Liver (tissue), 9 donors: ENCODE results near the gene ULK2. TPM values are rescaled to one million over a fixed set of nuclear protein-coding genes. Genes with fewer than 3 reads are reported as not detected.

Experiments used
- DNase-seq: peaks from one replicate; pipeline ENCODE4 v3.0.0-alpha.2; 2017; ENCODE audit warnings: low spot score
- H3K27ac ChIP-seq, 2 donors: one replicate each; pipeline ENCODE4 v1.7.0; 2013; ENCODE audit warnings: inconsistent platforms in 2 of 2, low read length in 2 of 2, control low read depth in 1 of 2, low read depth in 1 of 2, mild to moderate bottlenecking in 1 of 2
- H3K27me3 ChIP-seq, 4 donors: one replicate each; pipeline versions ENCODE4 v1.6.1 to v1.7.0; 2013; ENCODE audit warnings: low read length in 3 of 4, inconsistent platforms in 1 of 4, mild to moderate bottlenecking in 1 of 4, moderate library complexity in 1 of 4; ENCODE audit not compliant: control insufficient read depth in 4 of 4, insufficient read depth in 4 of 4
- H3K36me3 ChIP-seq, 4 donors: one replicate each; pipeline versions ENCODE4 v1.6.1 to v1.7.0; 2013; ENCODE audit warnings: low read length in 3 of 4, mild to moderate bottlenecking in 3 of 4, low read depth in 1 of 4, moderate library complexity in 1 of 4; ENCODE audit not compliant: control insufficient read depth in 4 of 4, insufficient read depth in 3 of 4
- H3K4me1 ChIP-seq, 4 donors: one replicate each; pipeline versions ENCODE4 v1.6.1 to v1.7.0; 2013; ENCODE audit warnings: low read length in 3 of 4, mild to moderate bottlenecking in 3 of 4, moderate library complexity in 1 of 4; ENCODE audit not compliant: control insufficient read depth in 4 of 4, insufficient read depth in 4 of 4
- H3K4me3 ChIP-seq, 3 donors: one replicate each; pipeline versions ENCODE4 v1.6.1 to v1.7.0; 2013; ENCODE audit warnings: low read length in 3 of 3, control low read depth in 1 of 3, low read depth in 1 of 3, mild to moderate bottlenecking in 1 of 3
- H3K9ac ChIP-seq, 2 donors: one replicate each; pipeline ENCODE4 v1.7.0; 2013; ENCODE audit warnings: low read length in 2 of 2, mild to moderate bottlenecking in 2 of 2, moderate library complexity in 2 of 2, control low read depth in 1 of 2, low read depth in 1 of 2
- H3K9me3 ChIP-seq, 4 donors: one replicate each; pipeline versions ENCODE4 v1.6.1 to v1.7.0; 2013; ENCODE audit warnings: low read length in 3 of 4; ENCODE audit not compliant: control insufficient read depth in 4 of 4
- ATF3 ChIP-seq: IDR thresholded peaks from 2 replicates; pipeline ENCODE4 v1.6.1; 2016; ENCODE audit warnings: antibody characterized with exemption
- FOXA1 ChIP-seq: IDR thresholded peaks from 2 replicates; pipeline ENCODE4 v1.6.1; 2016; ENCODE audit warnings: antibody characterized with exemption
- GABPA ChIP-seq, 2 donors: IDR thresholded peaks in 1 of 2; conservative IDR thresholded peaks in 1 of 2; 2 replicates each; pipeline ENCODE4 v1.6.1; 2016; ENCODE audit warnings: antibody characterized with exemption in 2 of 2, mild to moderate bottlenecking in 1 of 2, moderate library complexity in 1 of 2
- HNF4A ChIP-seq, 2 donors: conservative IDR thresholded peaks; 2 replicates each; pipeline ENCODE4 v1.6.1; 2016; ENCODE audit warnings: antibody characterized with exemption in 2 of 2, mild to moderate bottlenecking in 2 of 2
- JUND ChIP-seq, 2 donors: IDR thresholded peaks; 2 replicates each; pipeline ENCODE4 v1.6.1; 2016; ENCODE audit warnings: antibody characterized with exemption in 2 of 2
- NR2F2 ChIP-seq: IDR thresholded peaks from 2 replicates; pipeline ENCODE4 v1.6.1; 2016; ENCODE audit warnings: antibody characterized with exemption
- RAD21 ChIP-seq, 2 donors: IDR thresholded peaks; 2 replicates each; pipeline ENCODE4 v1.6.1; 2016; ENCODE audit warnings: antibody characterized with exemption in 2 of 2, mild to moderate bottlenecking in 2 of 2
- SP1 ChIP-seq: IDR thresholded peaks from 2 replicates; pipeline ENCODE4 v1.6.1; 2018; ENCODE audit warnings: antibody characterized with exemption, mild to moderate bottlenecking
- TAF1 ChIP-seq: conservative IDR thresholded peaks from 2 replicates; pipeline ENCODE4 v1.6.1; 2016; ENCODE audit warnings: antibody characterized with exemption, mild to moderate bottlenecking
- ZBTB33 ChIP-seq: IDR thresholded peaks from 2 replicates; pipeline ENCODE4 v1.6.1; 2016; ENCODE audit warnings: antibody characterized with exemption
- WGBS: extraction: QIAGEN DNeasy Blood & Tissue Kit; methylation state at CpG from one replicate; pipeline ENCODE4 v1.1.7; 2013; 5-methylcytosine and 5-hydroxymethylcytosine counted together
- polyA plus RNA-seq, 2 donors: library from polyadenylated mRNA; stranded (reverse) in 1 of 2; unstranded in 1 of 2; fragments of 200-250 nt in 1 of 2; fragments of >200 nt in 1 of 2; fragmentation: Nextera tagmentation in 1 of 2; extraction: Ambion mirVana in 1 of 2; gene quantifications; one replicate each; pipeline versions ENCODE4 v1.2.1 to v1.2.3, GENCODE V29; 2013 to 2015
- total RNA-seq, 2 donors: library from RNA; depleted of rRNA; stranded (reverse); fragments of >200 nt; gene quantifications; one replicate each; pipeline ENCODE4 v1.2.3, GENCODE V29; 2014
- TF ChIP-seq, protein P1 (sequence below): IDR thresholded peaks from 2 replicates; pipeline ENCODE4 v1.6.1; 2016; ENCODE audit warnings: antibody characterized with exemption, mild to moderate bottlenecking
- TF ChIP-seq, protein P2 (sequence below): fragments of 150-350 bp; IDR thresholded peaks from 2 replicates; pipeline ENCODE4 v1.5.1; 2017; ENCODE audit warnings: improper control_type of control experiment, low read depth, low read length; ENCODE audit not compliant: missing input control
- donor health status: healthy.
- donor health status: healthy.
- donor health status: healthy.
- donor health status: healthy.
- donor health status: healthy.

Gene ULK2
- total and polyA plus RNA-seq, 4 donors, result 0.89 to 7.9 (median 4.2) TPM

DNA sequence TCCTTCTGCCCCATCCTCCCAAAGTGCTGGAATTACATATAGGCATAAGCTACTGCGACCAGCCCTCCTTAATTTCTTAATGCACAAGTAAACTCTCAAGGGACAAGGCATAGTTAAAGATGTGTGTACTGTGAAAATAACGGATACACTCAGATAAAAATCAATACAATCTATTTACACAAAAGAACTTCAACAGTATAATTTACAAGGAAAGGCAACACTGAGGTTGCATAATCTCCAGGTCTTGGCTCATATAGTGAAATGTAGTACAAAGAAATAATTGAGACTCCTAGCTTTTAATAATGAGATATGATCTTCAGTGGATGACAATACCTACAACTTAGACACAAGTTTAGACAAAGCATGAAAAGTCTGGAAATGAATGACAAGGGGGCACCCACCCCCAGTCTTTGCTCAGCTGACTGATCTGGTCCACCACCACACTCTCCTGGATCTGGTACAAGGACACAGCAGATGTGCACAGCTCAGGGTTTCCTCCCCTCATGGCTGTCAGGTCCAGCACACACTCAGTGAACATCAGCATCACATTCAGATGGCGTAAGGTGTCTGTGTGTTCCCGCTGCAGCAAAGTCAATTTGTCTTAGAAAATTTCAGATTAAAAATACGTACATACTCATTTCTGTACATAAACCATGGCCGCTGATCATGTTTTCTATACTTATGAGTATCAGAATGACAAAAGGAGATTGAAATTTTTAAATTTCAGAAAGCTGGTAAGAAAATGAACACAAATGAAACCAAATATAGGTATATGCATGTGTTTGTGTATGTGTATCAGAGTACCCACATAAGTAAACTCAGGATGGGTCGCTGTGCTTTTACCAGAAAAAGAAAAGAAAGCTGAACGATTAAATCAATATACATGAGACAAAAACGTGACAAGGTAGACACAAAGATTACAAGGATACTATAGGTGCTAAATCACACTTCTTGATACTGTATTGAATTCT lies 86.0 kb downstream of the ULK2 start (continued):
- no peak for TF ChIP-seq ZBTB33
- TF ChIP-seq ATF3, result no peak
- no peak for TF ChIP-seq FOXA1
- no peak for TF ChIP-seq TAF1

DNA sequence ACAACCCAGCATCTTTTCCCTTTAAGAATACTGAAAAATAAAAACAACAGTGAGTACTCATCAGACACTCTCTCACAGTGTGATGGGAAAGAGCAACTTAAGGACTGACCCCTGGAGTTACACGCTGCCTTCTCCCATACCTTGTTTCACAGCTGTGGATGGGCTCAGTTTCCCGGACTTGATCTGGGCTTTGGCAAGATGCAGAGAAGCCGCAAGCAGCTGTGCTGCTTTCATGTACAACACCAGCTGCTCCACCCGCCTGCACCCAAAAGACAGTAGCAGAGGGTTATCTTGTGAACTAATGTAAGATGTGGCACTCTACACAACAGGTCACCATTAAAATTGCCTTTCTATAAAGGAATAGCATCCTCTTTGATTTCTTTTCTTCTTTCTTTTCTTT lies 86.9 kb downstream of the ULK2 start:
- no peak for TF ChIP-seq GABPA (IDR thresholded peaks at IDR 0.05 in 1 of 2, conservative IDR thresholded peaks at IDR 0.05 in 1 of 2)
- TF ChIP-seq ATF3, result no peak
- no peak for TF ChIP-seq SP1
- TF ChIP-seq RAD21 (IDR thresholded peaks at IDR 0.05), result no peak
- TF ChIP-seq, protein P1, sequence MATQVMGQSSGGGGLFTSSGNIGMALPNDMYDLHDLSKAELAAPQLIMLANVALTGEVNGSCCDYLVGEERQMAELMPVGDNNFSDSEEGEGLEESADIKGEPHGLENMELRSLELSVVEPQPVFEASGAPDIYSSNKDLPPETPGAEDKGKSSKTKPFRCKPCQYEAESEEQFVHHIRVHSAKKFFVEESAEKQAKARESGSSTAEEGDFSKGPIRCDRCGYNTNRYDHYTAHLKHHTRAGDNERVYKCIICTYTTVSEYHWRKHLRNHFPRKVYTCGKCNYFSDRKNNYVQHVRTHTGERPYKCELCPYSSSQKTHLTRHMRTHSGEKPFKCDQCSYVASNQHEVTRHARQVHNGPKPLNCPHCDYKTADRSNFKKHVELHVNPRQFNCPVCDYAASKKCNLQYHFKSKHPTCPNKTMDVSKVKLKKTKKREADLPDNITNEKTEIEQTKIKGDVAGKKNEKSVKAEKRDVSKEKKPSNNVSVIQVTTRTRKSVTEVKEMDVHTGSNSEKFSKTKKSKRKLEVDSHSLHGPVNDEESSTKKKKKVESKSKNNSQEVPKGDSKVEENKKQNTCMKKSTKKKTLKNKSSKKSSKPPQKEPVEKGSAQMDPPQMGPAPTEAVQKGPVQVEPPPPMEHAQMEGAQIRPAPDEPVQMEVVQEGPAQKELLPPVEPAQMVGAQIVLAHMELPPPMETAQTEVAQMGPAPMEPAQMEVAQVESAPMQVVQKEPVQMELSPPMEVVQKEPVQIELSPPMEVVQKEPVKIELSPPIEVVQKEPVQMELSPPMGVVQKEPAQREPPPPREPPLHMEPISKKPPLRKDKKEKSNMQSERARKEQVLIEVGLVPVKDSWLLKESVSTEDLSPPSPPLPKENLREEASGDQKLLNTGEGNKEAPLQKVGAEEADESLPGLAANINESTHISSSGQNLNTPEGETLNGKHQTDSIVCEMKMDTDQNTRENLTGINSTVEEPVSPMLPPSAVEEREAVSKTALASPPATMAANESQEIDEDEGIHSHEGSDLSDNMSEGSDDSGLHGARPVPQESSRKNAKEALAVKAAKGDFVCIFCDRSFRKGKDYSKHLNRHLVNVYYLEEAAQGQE, result no peak
- TF ChIP-seq JUND (IDR thresholded peaks at IDR 0.05), result no peak
- TF ChIP-seq, protein P2, sequence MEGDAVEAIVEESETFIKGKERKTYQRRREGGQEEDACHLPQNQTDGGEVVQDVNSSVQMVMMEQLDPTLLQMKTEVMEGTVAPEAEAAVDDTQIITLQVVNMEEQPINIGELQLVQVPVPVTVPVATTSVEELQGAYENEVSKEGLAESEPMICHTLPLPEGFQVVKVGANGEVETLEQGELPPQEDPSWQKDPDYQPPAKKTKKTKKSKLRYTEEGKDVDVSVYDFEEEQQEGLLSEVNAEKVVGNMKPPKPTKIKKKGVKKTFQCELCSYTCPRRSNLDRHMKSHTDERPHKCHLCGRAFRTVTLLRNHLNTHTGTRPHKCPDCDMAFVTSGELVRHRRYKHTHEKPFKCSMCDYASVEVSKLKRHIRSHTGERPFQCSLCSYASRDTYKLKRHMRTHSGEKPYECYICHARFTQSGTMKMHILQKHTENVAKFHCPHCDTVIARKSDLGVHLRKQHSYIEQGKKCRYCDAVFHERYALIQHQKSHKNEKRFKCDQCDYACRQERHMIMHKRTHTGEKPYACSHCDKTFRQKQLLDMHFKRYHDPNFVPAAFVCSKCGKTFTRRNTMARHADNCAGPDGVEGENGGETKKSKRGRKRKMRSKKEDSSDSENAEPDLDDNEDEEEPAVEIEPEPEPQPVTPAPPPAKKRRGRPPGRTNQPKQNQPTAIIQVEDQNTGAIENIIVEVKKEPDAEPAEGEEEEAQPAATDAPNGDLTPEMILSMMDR, result no peak
- no peak for TF ChIP-seq NR2F2
- no peak for TF ChIP-seq ZBTB33
- no peak for TF ChIP-seq HNF4A (conservative IDR thresholded peaks at IDR 0.05)
- TF ChIP-seq FOXA1, result no peak
- Histone ChIP-seq H3K36me3 (peaks cover 0 to 20% (median 8%) of the 10 kb centered on the region in 4 donors), H3K27me3 (no peaks in the 10 kb centered on the region), H3K4me1 (peaks cover 0 to 2% (median 0%) of the 10 kb centered on the region in 4 donors), H3K9me3 (no peaks in the 10 kb centered on the region), H3K9ac (no peak overlapping the region), H3K27ac (no peak overlapping the region), H3K4me3 (no peak overlapping the region)
- DNase-seq, result no peak
- 95% methylated on average over 4 of the region's 4 CpGs for WGBS
